ENCODE data around the gene HNRNPH2. TPM values are rescaled to one million over a fixed set of nuclear protein-coding genes. Genes with fewer than 3 reads are reported as not detected.

The HNRNPH2 gene
- total and polyA plus RNA-seq, 5 donors from 2014 or later: 44.1 to 98.6 (median 88.3) TPM

- H3K27me3 Mint-ChIP-seq: peaks cover 4% of the 10 kb centered on the region
- H3K36me3 Mint-ChIP-seq: peaks cover 10% of the 10 kb centered on the region
- Histone ChIP-seq H3K9me3 (ENCODE audit: control insufficient read depth in 2 of 2, low read length in 2 of 2) (no peaks in the 10 kb centered on the region), H3K27ac (ENCODE audit: insufficient read depth, low read length, poor library complexity, severe bottlenecking) (peak overlapping the region; percentile 71), H3K27me3 (ENCODE audit: control insufficient read depth, insufficient read depth, low read length) (no peaks in the 10 kb centered on the region), H3K4me1 (ENCODE audit: control insufficient read depth, insufficient read depth, low read length, poor library complexity, severe bottlenecking) (peaks cover 3% of the 10 kb centered on the region), H3K36me3 (ENCODE audit: control insufficient read depth, insufficient read depth, low read length) (peaks cover 15% of the 10 kb centered on the region), H3K4me3 (ENCODE audit: low read depth, low read length) (no peak overlapping the region)
- peak overlapping the region; percentile 11 to 87 (median 62) for H3K4me3 Mint-ChIP-seq
- H3K4me1 Mint-ChIP-seq: peaks cover 7 to 62% (median 28%) of the 10 kb centered on the region in 4 donors
- no peaks in the 10 kb centered on the region for H3K9me3 Mint-ChIP-seq
- DNase-seq: peak; percentile 23 to 84 (median 72)
- H3K27ac Mint-ChIP-seq: peak overlapping the region; percentile 77 to 87 (median 85)
- peak; percentile 78 to 82 for ATAC-seq (ENCODE audit: low read depth in 2 of 2)
Observed at GRCh38 chrX:101415180-101416145, 7.4 kb downstream of the HNRNPH2 start.

- Histone ChIP-seq H3K36me3 (ENCODE audit: control insufficient read depth, insufficient read depth, low read length) (peaks cover 15% of the 10 kb centered on the region), H3K4me3 (ENCODE audit: low read depth, low read length) (no peak overlapping the region), H3K9me3 (ENCODE audit: control insufficient read depth in 2 of 2, low read length in 2 of 2) (no peaks in the 10 kb centered on the region), H3K27ac (ENCODE audit: insufficient read depth, low read length, poor library complexity, severe bottlenecking) (no peak overlapping the region), H3K4me1 (ENCODE audit: control insufficient read depth, insufficient read depth, low read length, poor library complexity, severe bottlenecking) (no peaks in the 10 kb centered on the region), H3K27me3 (ENCODE audit: control insufficient read depth, insufficient read depth, low read length) (no peaks in the 10 kb centered on the region)
- H3K27me3 Mint-ChIP-seq: peaks cover 4% of the 10 kb centered on the region
- no peaks in the 10 kb centered on the region for H3K9me3 Mint-ChIP-seq
- peaks cover 7 to 58% (median 25%) of the 10 kb centered on the region in 4 donors for H3K4me1 Mint-ChIP-seq
- peak overlapping the region in 1 of 3 donors; percentile 90 for H3K27ac Mint-ChIP-seq
- ATAC-seq (ENCODE audit: low read depth in 2 of 2) (no peak), DNase-seq (no peak)
- H3K4me3 Mint-ChIP-seq: peak overlapping the region in 2 of 4 donors; percentile 32 to 42
- H3K36me3 Mint-ChIP-seq: peaks cover 16% of the 10 kb centered on the region
Observed at GRCh38 chrX:101416691-101417090, 8.7 kb downstream of the HNRNPH2 start.

GRCh38 chrX:101417190-101417589 lies 9.2 kb downstream of the HNRNPH2 start:
- H3K4me3 Mint-ChIP-seq: peak overlapping the region; percentile 86 to 96 (median 91)
- H3K36me3 ChIP-seq (ENCODE audit: control insufficient read depth, insufficient read depth, low read length): peaks cover 10% of the 10 kb centered on the region
- no peaks in the 10 kb centered on the region for H3K27me3 ChIP-seq (ENCODE audit: control insufficient read depth, insufficient read depth, low read length)
- peak overlapping the region in 2 of 3 donors; percentile 90 to 97 for H3K27ac Mint-ChIP-seq
- peaks cover 4% of the 10 kb centered on the region for H3K27me3 Mint-ChIP-seq
- no peaks in the 10 kb centered on the region for H3K9me3 ChIP-seq (ENCODE audit: control insufficient read depth in 2 of 2, low read length in 2 of 2)
- H3K4me3 ChIP-seq (ENCODE audit: low read depth, low read length): no peak overlapping the region
- H3K4me1 Mint-ChIP-seq: peaks cover 7 to 53% (median 24%) of the 10 kb centered on the region in 4 donors
- ATAC-seq (ENCODE audit: low read depth in 2 of 2): no peak
- no peak for DNase-seq
- no peaks in the 10 kb centered on the region for H3K9me3 Mint-ChIP-seq
- H3K36me3 Mint-ChIP-seq: peaks cover 12% of the 10 kb centered on the region
- no peaks in the 10 kb centered on the region for H3K4me1 ChIP-seq (ENCODE audit: control insufficient read depth, insufficient read depth, low read length, poor library complexity, severe bottlenecking)
- no peak overlapping the region for H3K27ac ChIP-seq (ENCODE audit: insufficient read depth, low read length, poor library complexity, severe bottlenecking)

- ATAC-seq (ENCODE audit: low read depth in 2 of 2) (peak in 1 of 2 donors; percentile 22), DNase-seq (peak; percentile 21 to 33 (median 23))
- H3K4me1 ChIP-seq (ENCODE audit: control insufficient read depth, insufficient read depth, low read length, poor library complexity, severe bottlenecking): no peaks in the 10 kb centered on the region
- peaks cover 4% of the 10 kb centered on the region for H3K36me3 ChIP-seq (ENCODE audit: control insufficient read depth, insufficient read depth, low read length)
- H3K4me3 ChIP-seq (ENCODE audit: low read depth, low read length): peak overlapping the region; percentile 71
- H3K27me3 ChIP-seq (ENCODE audit: control insufficient read depth, insufficient read depth, low read length): no peaks in the 10 kb centered on the region
- no peaks in the 10 kb centered on the region for H3K9me3 ChIP-seq (ENCODE audit: control insufficient read depth in 2 of 2, low read length in 2 of 2)
- peaks cover 9% of the 10 kb centered on the region for H3K36me3 Mint-ChIP-seq
- H3K27ac ChIP-seq (ENCODE audit: insufficient read depth, low read length, poor library complexity, severe bottlenecking): peak overlapping the region; percentile 68
- peak overlapping the region; percentile 90 to 99 (median 97) for H3K27ac Mint-ChIP-seq
- H3K4me3 Mint-ChIP-seq: peak overlapping the region; percentile 86 to 96 (median 91)
- peaks cover 4% of the 10 kb centered on the region for H3K27me3 Mint-ChIP-seq
- peaks cover 7 to 45% (median 19%) of the 10 kb centered on the region in 4 donors for H3K4me1 Mint-ChIP-seq
- no peaks in the 10 kb centered on the region for H3K9me3 Mint-ChIP-seq
Observed at GRCh38 chrX:101417981-101418841, 10.2 kb downstream of the HNRNPH2 start.

- H3K27ac ChIP-seq (ENCODE audit: insufficient read depth, low read length, poor library complexity, severe bottlenecking): no peak overlapping the region
- H3K36me3 Mint-ChIP-seq: peaks cover 9% of the 10 kb centered on the region
- H3K27me3 Mint-ChIP-seq: peaks cover 4% of the 10 kb centered on the region
- DNase-seq (no peak), ATAC-seq (ENCODE audit: low read depth in 2 of 2) (no peak)
- H3K4me1 Mint-ChIP-seq: peaks cover 7 to 39% (median 18%) of the 10 kb centered on the region in 4 donors
- no peaks in the 10 kb centered on the region for H3K27me3 ChIP-seq (ENCODE audit: control insufficient read depth, insufficient read depth, low read length)
- no peaks in the 10 kb centered on the region for H3K36me3 ChIP-seq (ENCODE audit: control insufficient read depth, insufficient read depth, low read length)
- peak overlapping the region; percentile 84 to 94 (median 87) for H3K4me3 Mint-ChIP-seq
- H3K4me3 ChIP-seq (ENCODE audit: low read depth, low read length): no peak overlapping the region
- H3K4me1 ChIP-seq (ENCODE audit: control insufficient read depth, insufficient read depth, low read length, poor library complexity, severe bottlenecking): no peaks in the 10 kb centered on the region
- no peaks in the 10 kb centered on the region for H3K9me3 ChIP-seq (ENCODE audit: control insufficient read depth in 2 of 2, low read length in 2 of 2)
- H3K9me3 Mint-ChIP-seq: no peaks in the 10 kb centered on the region
- H3K27ac Mint-ChIP-seq: peak overlapping the region; percentile 83 to 99 (median 90)
Observed at GRCh38 chrX:101419489-101419888, 11.5 kb downstream of the HNRNPH2 start.

GRCh38 chrX:101427954-101428353 lies 19.9 kb downstream of the HNRNPH2 start:
- Mint-ChIP-seq H3K36me3 (peaks cover 3% of the 10 kb centered on the region), H3K27me3 (no peaks in the 10 kb centered on the region), H3K27ac (no peak overlapping the region), H3K9me3 (no peaks in the 10 kb centered on the region), H3K4me3 (no peak overlapping the region), H3K4me1 (peaks cover 0 to 5% (median 2%) of the 10 kb centered on the region in 4 donors)
- H3K9me3 ChIP-seq (ENCODE audit: control insufficient read depth in 2 of 2, low read length in 2 of 2): no peaks in the 10 kb centered on the region
- H3K36me3 ChIP-seq (ENCODE audit: control insufficient read depth, insufficient read depth, low read length): peaks cover 3% of the 10 kb centered on the region
- no peak overlapping the region for H3K27ac ChIP-seq (ENCODE audit: insufficient read depth, low read length, poor library complexity, severe bottlenecking)
- no peak for ATAC-seq (ENCODE audit: low read depth in 2 of 2)
- no peaks in the 10 kb centered on the region for H3K4me1 ChIP-seq (ENCODE audit: control insufficient read depth, insufficient read depth, low read length, poor library complexity, severe bottlenecking)
- no peak for DNase-seq
- no peaks in the 10 kb centered on the region for H3K27me3 ChIP-seq (ENCODE audit: control insufficient read depth, insufficient read depth, low read length)
- H3K4me3 ChIP-seq (ENCODE audit: low read depth, low read length): no peak overlapping the region

- H3K27me3 Mint-ChIP-seq: no peaks in the 10 kb centered on the region
- DNase-seq: no peak
- no peaks in the 10 kb centered on the region for H3K4me1 ChIP-seq (ENCODE audit: control insufficient read depth, insufficient read depth, low read length, poor library complexity, severe bottlenecking)
- H3K27me3 ChIP-seq (ENCODE audit: control insufficient read depth, insufficient read depth, low read length): no peaks in the 10 kb centered on the region
- peaks cover 3% of the 10 kb centered on the region for H3K36me3 Mint-ChIP-seq
- no peaks in the 10 kb centered on the region for H3K9me3 Mint-ChIP-seq
- no peak overlapping the region for H3K4me3 ChIP-seq (ENCODE audit: low read depth, low read length)
- no peak overlapping the region for H3K27ac ChIP-seq (ENCODE audit: insufficient read depth, low read length, poor library complexity, severe bottlenecking)
- no peak for ATAC-seq (ENCODE audit: low read depth in 2 of 2)
- H3K4me1 Mint-ChIP-seq: peaks cover 0 to 5% (median 2%) of the 10 kb centered on the region in 4 donors
- no peak overlapping the region for H3K4me3 Mint-ChIP-seq
- no peak overlapping the region for H3K27ac Mint-ChIP-seq
- peaks cover 3% of the 10 kb centered on the region for H3K36me3 ChIP-seq (ENCODE audit: control insufficient read depth, insufficient read depth, low read length)
- no peaks in the 10 kb centered on the region for H3K9me3 ChIP-seq (ENCODE audit: control insufficient read depth in 2 of 2, low read length in 2 of 2)
Observed at GRCh38 chrX:101429934-101430333, 21.9 kb downstream of the HNRNPH2 start.
